A549 (cell line): ENCODE measurements around the gene NBEAL2. TPM values are rescaled to one million over a fixed set of nuclear protein-coding genes. Genes with fewer than 3 reads are reported as not detected.

Experiments used
- ATAC-seq, 2 experiments: fragments of 200-7000 bp in 1 of 2; fragments of >200 bp in 1 of 2; cut with Nextera tagmentation in 1 of 2; cut with Tn5 transposase in 1 of 2; 3 replicates each; pipeline versions ENCODE4 v1.8.0 to v1.9.1; 2018 to 2020; ENCODE audit warnings: mild to moderate bottlenecking in 1 of 2, moderate library complexity in 1 of 2
- CTCF ChIA-PET: fragments of 300-600 bp; sonication (Branson Sonifier 250); formaldehyde crosslinking; extraction: SDS; loops from one replicate; lab custom pipeline; 2021; ENCODE audit warnings: antibody characterized with exemption, inconsistent platforms; lab: Yijun Ruan, JAX
- POLR2A ChIA-PET: fragments of 350-600 bp; formaldehyde crosslinking; extraction: SDS; loops from one replicate; lab custom pipeline; 2021; ENCODE audit warnings: antibody characterized with exemption, inconsistent platforms; lab: Yijun Ruan, JAX
- DNase-seq, 2 experiments: peaks; one replicate each; pipeline versions ENCODE4 v3.0.0 to v3.0.0-alpha.2; 2011 to 2016; ENCODE audit warnings: low read depth in 1 of 2, low spot score in 1 of 2
- FAIRE-seq: peaks from 2 replicates; lab custom pipeline; 2011; peaks lifted over from hg19 to GRCh38; lab: Jason Lieb, UNC
- H3K27ac ChIP-seq, 2 experiments: fragments of >200 bp; sonication (Bioruptor Twin); formaldehyde crosslinking; 3 replicates each; pipeline ENCODE4 v1.5.1; 2016 to 2017
- H3K4me1 ChIP-seq: fragments of >200 bp; sonication (Bioruptor Twin); formaldehyde crosslinking; 3 replicates; pipeline ENCODE4 v1.6.1; 2016
- H3K4me2 ChIP-seq: fragments of >200 bp; sonication (Bioruptor Twin); formaldehyde crosslinking; 3 replicates; pipeline ENCODE4 v1.6.1; 2016
- H3K4me3 ChIP-seq: fragments of >200 bp; sonication (Bioruptor Twin); formaldehyde crosslinking; 3 replicates; pipeline ENCODE4 v1.5.1; 2016
- H3K9me3 ChIP-seq: fragments of >200 bp; sonication (Bioruptor Twin); formaldehyde crosslinking; 3 replicates; pipeline ENCODE4 v1.6.1; 2016
- BHLHE40 ChIP-seq: IDR thresholded peaks from 2 replicates; pipeline ENCODE4 v1.6.1; 2012; ENCODE audit warnings: low read depth, low read length, inconsistent platforms
- CHD2 ChIP-seq: fragments of 150-350 bp; IDR thresholded peaks from 2 replicates; pipeline ENCODE4 v1.6.1; 2014; ENCODE audit warnings: low read length; ENCODE audit not compliant: partially characterized antibody
- GATA3 ChIP-seq: IDR thresholded peaks from 2 replicates; pipeline ENCODE4 v1.6.1; 2012; ENCODE audit warnings: borderline replicate concordance
- HOXA7 ChIP-seq: fragments of 250-450 bp; sonication (Bioruptor Pico); IDR thresholded peaks from 2 replicates; pipeline ENCODE4 v1.5.0; 2020; ENCODE audit warnings: mild to moderate bottlenecking, moderate library complexity
- HOXB13 ChIP-seq: fragments of 250-450 bp; sonication (Bioruptor Pico); IDR thresholded peaks from 2 replicates; pipeline ENCODE4 v1.5.0; 2020; ENCODE audit warnings: low read depth, mild to moderate bottlenecking, moderate library complexity
- JUNB ChIP-seq: fragments of >200 bp; sonication (Bioruptor Twin); formaldehyde crosslinking; IDR thresholded peaks from 2 replicates; pipeline ENCODE4 v1.6.1; 2016
- MAFK ChIP-seq: fragments of 450-650 bp; IDR thresholded peaks from 2 replicates; pipeline ENCODE4 v1.6.1; 2014; ENCODE audit not compliant: partially characterized antibody
- NFE2L2 ChIP-seq: fragments of 150-350 bp; conservative IDR thresholded peaks from 2 replicates; pipeline ENCODE4 v1.6.1; 2014; ENCODE audit warnings: low read length
- NR3C1 ChIP-seq: fragments of >200 bp; sonication (Bioruptor Twin); formaldehyde crosslinking; IDR thresholded peaks from 3 replicates; pipeline ENCODE4 v1.6.1; 2017
- POLR2A ChIP-seq: IDR thresholded peaks from 2 replicates; pipeline ENCODE4 v1.6.1; 2012; ENCODE audit warnings: mild to moderate bottlenecking, low read length
- RCOR1 ChIP-seq: fragments of 150-350 bp; IDR thresholded peaks from 2 replicates; pipeline ENCODE4 v1.6.1; 2014; ENCODE audit warnings: antibody characterized with exemption, low read length, low read depth
- RNF2 ChIP-seq: fragments of 200-600 bp; sonication (generic); IDR thresholded peaks from 2 replicates; pipeline ENCODE4 v1.6.1; 2016; ENCODE audit warnings: low read depth, mild to moderate bottlenecking, antibody characterized with exemption, moderate library complexity, borderline replicate concordance
- TFCP2L1 ChIP-seq: fragments of 250-450 bp; sonication (Bioruptor Pico); IDR thresholded peaks from 2 replicates; pipeline ENCODE4 v1.5.0; 2021; ENCODE audit warnings: mild to moderate bottlenecking
- WGBS: methylation state at CpG from one replicate; pipeline ENCODE4 v1.1.6; 2017; ENCODE audit errors: missing lambda C conversion rate; 5-methylcytosine and 5-hydroxymethylcytosine counted together
- polyA plus RNA-seq, 4 experiments: library from polyadenylated mRNA; depleted of rRNA in 3 of 4; stranded (reverse); fragments of >200 nt; fragmentation: RNase III in 1 of 4; extraction: RNeasy Plus Mini Kit Qiagen cat#74134 plus additional on column Dnase treatment in 1 of 4; gene quantifications; 2 replicates in 3 of 4; 3 replicates in 1 of 4; pipeline ENCODE4 v1.2.3, GENCODE V29; 2011 to 2017
- TF ChIP-seq, protein P1 (sequence below): fragments of 200-600 bp; sonication (generic); IDR thresholded peaks from 2 replicates; pipeline ENCODE4 v1.6.1; 2016; ENCODE audit warnings: antibody characterized with exemption, mild to moderate bottlenecking, moderate library complexity
- TF ChIP-seq, protein P2 (sequence below): fragments of >200 bp; sonication (Bioruptor Twin); formaldehyde crosslinking; IDR thresholded peaks from 3 replicates; pipeline ENCODE4 v1.5.1; 2016
- TF ChIP-seq, protein P3 (sequence below): fragments of 150-350 bp; IDR thresholded peaks from 2 replicates; pipeline ENCODE4 v1.6.1; 2014; ENCODE audit warnings: low read depth, mild to moderate bottlenecking, low read length
- TF ChIP-seq, protein P4 (sequence below): fragments of >200 bp; sonication (Bioruptor Twin); formaldehyde crosslinking; IDR thresholded peaks from 2 replicates; pipeline ENCODE4 v1.6.1; 2016

The NBEAL2 gene
- polyA plus RNA-seq, 2 of the 4 experiments (the other 2 are of a cell fraction) = 9.6 to 47.3 TPM

DNA sequence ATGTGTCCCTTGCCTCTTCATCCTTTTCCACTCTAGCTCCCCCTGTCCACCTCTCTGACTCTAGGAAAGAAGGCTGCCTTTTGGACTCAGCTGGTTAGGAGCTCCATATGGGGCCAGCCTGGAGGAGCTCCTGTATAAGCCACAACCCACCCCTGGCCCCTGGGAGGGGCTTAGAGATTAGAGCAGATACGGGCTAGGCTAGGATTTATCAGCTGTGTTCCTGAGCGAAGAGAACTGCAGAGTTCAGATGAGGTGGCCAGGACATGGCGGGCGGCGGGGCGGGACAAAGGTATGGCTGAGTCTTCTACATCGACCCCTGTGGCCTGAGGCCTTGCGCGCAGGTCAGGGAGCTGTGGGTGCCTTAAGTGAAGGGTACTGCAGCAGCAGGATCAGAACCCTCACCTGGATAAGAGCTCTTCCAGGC is 7.9 kb downstream of the NBEAL2 start:
- WGBS = 86% methylated on average over 4 of the region's 9 CpGs
- peak overlapping the region; percentile 57 to 75; a peak in 4 of 6 replicates for H3K27ac ChIP-seq
- POLR2A ChIA-PET = interaction anchor here (0.5 kb wide), 1 partner anchor 10 kb away, joined by 3 read pairs; no protein-coding TSS in a partner anchor
- FAIRE-seq = no peak
- no peak overlapping the region for H3K4me3 ChIP-seq
- TF ChIP-seq MAFK = no peak
- TF ChIP-seq, protein P1, sequence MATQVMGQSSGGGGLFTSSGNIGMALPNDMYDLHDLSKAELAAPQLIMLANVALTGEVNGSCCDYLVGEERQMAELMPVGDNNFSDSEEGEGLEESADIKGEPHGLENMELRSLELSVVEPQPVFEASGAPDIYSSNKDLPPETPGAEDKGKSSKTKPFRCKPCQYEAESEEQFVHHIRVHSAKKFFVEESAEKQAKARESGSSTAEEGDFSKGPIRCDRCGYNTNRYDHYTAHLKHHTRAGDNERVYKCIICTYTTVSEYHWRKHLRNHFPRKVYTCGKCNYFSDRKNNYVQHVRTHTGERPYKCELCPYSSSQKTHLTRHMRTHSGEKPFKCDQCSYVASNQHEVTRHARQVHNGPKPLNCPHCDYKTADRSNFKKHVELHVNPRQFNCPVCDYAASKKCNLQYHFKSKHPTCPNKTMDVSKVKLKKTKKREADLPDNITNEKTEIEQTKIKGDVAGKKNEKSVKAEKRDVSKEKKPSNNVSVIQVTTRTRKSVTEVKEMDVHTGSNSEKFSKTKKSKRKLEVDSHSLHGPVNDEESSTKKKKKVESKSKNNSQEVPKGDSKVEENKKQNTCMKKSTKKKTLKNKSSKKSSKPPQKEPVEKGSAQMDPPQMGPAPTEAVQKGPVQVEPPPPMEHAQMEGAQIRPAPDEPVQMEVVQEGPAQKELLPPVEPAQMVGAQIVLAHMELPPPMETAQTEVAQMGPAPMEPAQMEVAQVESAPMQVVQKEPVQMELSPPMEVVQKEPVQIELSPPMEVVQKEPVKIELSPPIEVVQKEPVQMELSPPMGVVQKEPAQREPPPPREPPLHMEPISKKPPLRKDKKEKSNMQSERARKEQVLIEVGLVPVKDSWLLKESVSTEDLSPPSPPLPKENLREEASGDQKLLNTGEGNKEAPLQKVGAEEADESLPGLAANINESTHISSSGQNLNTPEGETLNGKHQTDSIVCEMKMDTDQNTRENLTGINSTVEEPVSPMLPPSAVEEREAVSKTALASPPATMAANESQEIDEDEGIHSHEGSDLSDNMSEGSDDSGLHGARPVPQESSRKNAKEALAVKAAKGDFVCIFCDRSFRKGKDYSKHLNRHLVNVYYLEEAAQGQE = no peak
- TF ChIP-seq, protein P2, sequence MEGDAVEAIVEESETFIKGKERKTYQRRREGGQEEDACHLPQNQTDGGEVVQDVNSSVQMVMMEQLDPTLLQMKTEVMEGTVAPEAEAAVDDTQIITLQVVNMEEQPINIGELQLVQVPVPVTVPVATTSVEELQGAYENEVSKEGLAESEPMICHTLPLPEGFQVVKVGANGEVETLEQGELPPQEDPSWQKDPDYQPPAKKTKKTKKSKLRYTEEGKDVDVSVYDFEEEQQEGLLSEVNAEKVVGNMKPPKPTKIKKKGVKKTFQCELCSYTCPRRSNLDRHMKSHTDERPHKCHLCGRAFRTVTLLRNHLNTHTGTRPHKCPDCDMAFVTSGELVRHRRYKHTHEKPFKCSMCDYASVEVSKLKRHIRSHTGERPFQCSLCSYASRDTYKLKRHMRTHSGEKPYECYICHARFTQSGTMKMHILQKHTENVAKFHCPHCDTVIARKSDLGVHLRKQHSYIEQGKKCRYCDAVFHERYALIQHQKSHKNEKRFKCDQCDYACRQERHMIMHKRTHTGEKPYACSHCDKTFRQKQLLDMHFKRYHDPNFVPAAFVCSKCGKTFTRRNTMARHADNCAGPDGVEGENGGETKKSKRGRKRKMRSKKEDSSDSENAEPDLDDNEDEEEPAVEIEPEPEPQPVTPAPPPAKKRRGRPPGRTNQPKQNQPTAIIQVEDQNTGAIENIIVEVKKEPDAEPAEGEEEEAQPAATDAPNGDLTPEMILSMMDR = no peak
- peak overlapping the region; percentile 34 for H3K4me2 ChIP-seq
- no peak; a peak in 1 of 6 replicates for ATAC-seq
- no peaks in the 10 kb centered on the region for H3K9me3 ChIP-seq
- no peak for DNase-seq
- peaks cover 20% of the 10 kb centered on the region for H3K4me1 ChIP-seq
- CTCF ChIA-PET = interaction anchor here (1.3 to 1.5 kb wide), 2 partner anchors 11 to 64 kb away, joined by 4 to 8 read pairs; no protein-coding TSS in a partner anchor

DNA sequence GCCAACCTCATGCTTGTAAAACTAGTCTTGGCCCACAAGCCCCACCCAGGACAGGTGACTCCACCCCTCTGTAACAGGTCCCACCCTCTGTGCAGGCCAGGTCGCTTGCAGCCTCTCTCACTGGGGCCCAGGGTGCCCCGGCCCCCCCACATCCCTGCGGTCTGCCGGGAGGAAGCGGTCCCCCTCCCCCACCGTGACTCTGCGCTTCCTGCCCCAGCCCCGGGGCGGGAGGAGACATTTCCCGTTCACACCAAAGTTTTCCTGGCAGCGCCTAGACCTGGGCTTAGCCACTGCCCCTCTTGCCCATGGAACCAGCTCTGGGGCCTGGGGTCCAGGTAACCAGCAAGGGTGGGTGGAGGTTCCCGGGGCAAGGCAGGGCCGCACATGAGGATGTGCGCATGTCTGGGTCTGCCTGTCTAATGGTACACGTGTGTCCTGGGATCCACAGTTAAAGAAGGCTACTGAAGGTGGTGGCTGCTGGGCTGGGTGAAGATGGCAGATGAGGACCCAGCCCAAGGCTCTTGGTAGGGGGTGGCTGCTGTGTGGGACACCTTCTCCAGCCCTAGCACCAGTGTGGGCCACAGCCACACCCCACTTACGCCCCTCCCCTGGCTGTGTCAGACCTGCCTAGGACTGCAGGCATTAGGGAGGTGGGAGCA is 8.4 kb downstream of the NBEAL2 start:
- CTCF ChIA-PET = interaction anchor here (1.3 to 1.5 kb wide), 2 partner anchors 10 to 64 kb away, joined by 4 to 8 read pairs; no protein-coding TSS in a partner anchor
- POLR2A ChIA-PET = no interaction called here
- peak in 1 of 2 experiments; percentile 64; a peak in 3 of 6 replicates for ATAC-seq
- no peak overlapping the region for H3K4me3 ChIP-seq
- 86% methylated on average over 1 of the region's 16 CpGs for WGBS
- peak in 1 of 2 experiments; percentile 30 for DNase-seq
- peaks cover 20% of the 10 kb centered on the region for H3K4me1 ChIP-seq
- TF ChIP-seq POLR2A (no peak), TFCP2L1 (no peak)
- TF ChIP-seq, all 56 proteins: peak for 0
- FAIRE-seq = no peak
- peak overlapping the region; percentile 57 to 75 for H3K27ac ChIP-seq
- H3K4me2 ChIP-seq = peak overlapping the region; percentile 34
- H3K9me3 ChIP-seq = no peaks in the 10 kb centered on the region

DNA sequence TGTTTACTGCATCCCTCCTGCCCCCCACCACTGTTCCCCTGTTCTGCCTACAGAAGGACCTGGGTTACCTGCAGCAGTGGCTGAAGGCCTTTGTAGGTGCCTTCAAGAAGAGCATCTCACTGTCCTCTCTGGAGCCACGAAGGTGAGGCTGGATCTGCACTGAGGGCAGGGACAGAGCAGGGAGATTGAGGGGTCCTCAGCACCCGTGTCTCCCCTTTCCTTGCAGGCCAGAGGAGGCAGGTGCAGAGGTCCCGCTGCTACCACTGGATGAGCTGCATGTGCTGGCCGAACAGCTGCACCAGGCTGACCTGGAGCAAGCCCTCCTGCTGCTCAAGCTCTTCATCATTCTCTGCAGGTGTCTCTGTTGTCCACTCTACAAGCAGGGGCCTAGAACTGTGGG is 9.2 kb downstream of the NBEAL2 start:
- no peak for FAIRE-seq
- no peak for ATAC-seq
- Histone ChIP-seq H3K4me2 (no peak overlapping the region), H3K9me3 (no peaks in the 10 kb centered on the region), H3K4me1 (peaks cover 20% of the 10 kb centered on the region), H3K4me3 (no peak overlapping the region), H3K27ac (no peak overlapping the region)
- CTCF ChIA-PET = interaction anchor here (0.8 kb wide), 1 partner anchor 10 kb away, joined by 3 read pairs; no protein-coding TSS in a partner anchor
- no peak for DNase-seq
- POLR2A ChIA-PET = no interaction called here
- TF ChIP-seq TFCP2L1 = no peak
- TF ChIP-seq HOXB13 (CRISPR knock-in tag) = no peak
- no peak for TF ChIP-seq HOXA7 (CRISPR knock-in tag)
- TF ChIP-seq, protein P1 = no peak
- TF ChIP-seq RNF2 = no peak
- TF ChIP-seq, protein P3, sequence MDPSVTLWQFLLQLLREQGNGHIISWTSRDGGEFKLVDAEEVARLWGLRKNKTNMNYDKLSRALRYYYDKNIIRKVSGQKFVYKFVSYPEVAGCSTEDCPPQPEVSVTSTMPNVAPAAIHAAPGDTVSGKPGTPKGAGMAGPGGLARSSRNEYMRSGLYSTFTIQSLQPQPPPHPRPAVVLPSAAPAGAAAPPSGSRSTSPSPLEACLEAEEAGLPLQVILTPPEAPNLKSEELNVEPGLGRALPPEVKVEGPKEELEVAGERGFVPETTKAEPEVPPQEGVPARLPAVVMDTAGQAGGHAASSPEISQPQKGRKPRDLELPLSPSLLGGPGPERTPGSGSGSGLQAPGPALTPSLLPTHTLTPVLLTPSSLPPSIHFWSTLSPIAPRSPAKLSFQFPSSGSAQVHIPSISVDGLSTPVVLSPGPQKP = no peak
- no peak for TF ChIP-seq NFE2L2
- TF ChIP-seq GATA3 = no peak
- TF ChIP-seq RCOR1 = no peak
- TF ChIP-seq CHD2 = no peak
- TF ChIP-seq JUNB = no peak
- TF ChIP-seq, protein P4, sequence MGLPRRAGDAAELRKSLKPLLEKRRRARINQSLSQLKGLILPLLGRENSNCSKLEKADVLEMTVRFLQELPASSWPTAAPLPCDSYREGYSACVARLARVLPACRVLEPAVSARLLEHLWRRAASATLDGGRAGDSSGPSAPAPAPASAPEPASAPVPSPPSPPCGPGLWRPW = no peak
- no peak for TF ChIP-seq BHLHE40
- TF ChIP-seq NR3C1 = no peak
- WGBS = 100% methylated on average over 1 of the region's 4 CpGs
